GM12874 (cell line): ENCODE data around the gene SLC7A4.

Experiments
- TF ChIP-seq, protein P1 (sequence below): IDR thresholded peaks from 2 replicates; pipeline ENCODE4 v1.5.1; 2011; ENCODE audit warnings: low read depth, mild to moderate bottlenecking, control low read depth, low read length, moderate library complexity; ENCODE audit not compliant: insufficient read depth

SLC7A4 gene

GRCh38 chr22:21075516-21076138 lies 43.3 kb upstream of the SLC7A4 start:
- TF ChIP-seq, protein P1, sequence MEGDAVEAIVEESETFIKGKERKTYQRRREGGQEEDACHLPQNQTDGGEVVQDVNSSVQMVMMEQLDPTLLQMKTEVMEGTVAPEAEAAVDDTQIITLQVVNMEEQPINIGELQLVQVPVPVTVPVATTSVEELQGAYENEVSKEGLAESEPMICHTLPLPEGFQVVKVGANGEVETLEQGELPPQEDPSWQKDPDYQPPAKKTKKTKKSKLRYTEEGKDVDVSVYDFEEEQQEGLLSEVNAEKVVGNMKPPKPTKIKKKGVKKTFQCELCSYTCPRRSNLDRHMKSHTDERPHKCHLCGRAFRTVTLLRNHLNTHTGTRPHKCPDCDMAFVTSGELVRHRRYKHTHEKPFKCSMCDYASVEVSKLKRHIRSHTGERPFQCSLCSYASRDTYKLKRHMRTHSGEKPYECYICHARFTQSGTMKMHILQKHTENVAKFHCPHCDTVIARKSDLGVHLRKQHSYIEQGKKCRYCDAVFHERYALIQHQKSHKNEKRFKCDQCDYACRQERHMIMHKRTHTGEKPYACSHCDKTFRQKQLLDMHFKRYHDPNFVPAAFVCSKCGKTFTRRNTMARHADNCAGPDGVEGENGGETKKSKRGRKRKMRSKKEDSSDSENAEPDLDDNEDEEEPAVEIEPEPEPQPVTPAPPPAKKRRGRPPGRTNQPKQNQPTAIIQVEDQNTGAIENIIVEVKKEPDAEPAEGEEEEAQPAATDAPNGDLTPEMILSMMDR: no peak

- TF ChIP-seq, protein P1: no peak
Measured at GRCh38 chr22:21074102-21074715, 41.8 kb upstream of the SLC7A4 start.

GRCh38 chr22:21073482-21073881 lies 41.1 kb upstream of the SLC7A4 start:
- TF ChIP-seq, protein P1: no peak

- TF ChIP-seq, protein P1: no peak
Measured at GRCh38 chr22:21073023-21073422, 40.7 kb upstream of the SLC7A4 start.

- TF ChIP-seq, protein P1: no peak
Measured at GRCh38 chr22:21070690-21071615, 38.6 kb upstream of the SLC7A4 start.

DNA sequence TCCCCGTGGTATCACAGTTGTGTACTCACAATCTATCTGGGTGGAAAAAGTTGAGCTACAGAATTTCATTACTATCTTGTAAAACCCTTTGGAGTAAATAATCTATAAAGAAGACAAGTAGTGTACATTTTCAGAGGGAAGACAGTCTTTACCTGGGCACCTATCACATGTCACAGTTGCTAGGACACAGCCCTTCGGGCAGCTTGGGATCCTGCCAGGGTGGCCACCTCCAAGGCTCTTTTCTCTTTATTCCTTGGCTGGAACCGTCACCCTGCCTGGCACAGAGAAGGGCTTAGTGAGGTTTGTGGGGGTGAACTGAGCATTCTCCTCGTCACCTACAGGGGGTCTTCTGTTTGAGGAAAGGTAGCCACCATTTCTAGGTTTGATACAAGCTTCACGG lies 37.0 kb upstream of the SLC7A4 start:
- TF ChIP-seq, protein P1: no peak

- TF ChIP-seq, protein P1: no peak
Measured at GRCh38 chr22:21068681-21069276, 36.4 kb upstream of the SLC7A4 start.
